ENCODE data around the gene AKR1C1. TPM values are rescaled to one million over a fixed set of nuclear protein-coding genes. Genes with fewer than 3 reads are reported as not detected.

AKR1C1 gene
- total RNA-seq, 1 experiment from 2014 or later, result 2.1 TPM

- TF ChIP-seq SIN3A (IDR thresholded peaks at IDR 0.05; ENCODE audit: low read depth), result no peak
- no peak for TF ChIP-seq TCF7L2 (IDR thresholded peaks at IDR 0.05; ENCODE audit: borderline replicate concordance, extremely low read depth, insufficient read depth, insufficient read length)
- Histone ChIP-seq H3K9me3 (ENCODE audit: control insufficient read depth in 1 of 2, insufficient read depth in 1 of 2, low read depth in 1 of 2, low read length in 2 of 2) (no peaks in the 10 kb centered on the region), H3K79me2 (ENCODE audit: insufficient read depth, low read length) (no peaks in the 10 kb centered on the region), H3K9me2 (ENCODE audit: insufficient read depth) (no peaks in the 10 kb centered on the region), H3K27me3 (ENCODE audit: insufficient read depth, low read length) (no peaks in the 10 kb centered on the region), H3K9ac (ENCODE audit: low read length) (no peak overlapping the region), H3K27ac (ENCODE audit: low read depth, low read length) (no peak overlapping the region), H4K20me1 (ENCODE audit: insufficient read depth) (no peaks in the 10 kb centered on the region), H3K4me1 (ENCODE audit: control insufficient read depth in 1 of 2, insufficient read depth in 2 of 2, low read length in 2 of 2) (peaks cover 6 to 7% of the 10 kb centered on the region in 2 experiments; a peak in 2 of 4 replicates), H3K36me3 (ENCODE audit: control insufficient read depth in 1 of 2, insufficient read depth in 2 of 2, low read length in 2 of 2) (no peaks in the 10 kb centered on the region), H2AFZ (ENCODE audit: low read depth, low read length, poor library complexity, severe bottlenecking) (no peak overlapping the region), H3K4me3 (replicated peaks in 1 of 2; ENCODE audit: low read depth in 1 of 2, low read length in 2 of 2) (no peak overlapping the region), H3K4me2 (ENCODE audit: low read length) (no peak overlapping the region)
- ATAC-seq, result no peak
- BruUV-seq (replicated peaks), result no TSS peak
- ChIA-PET RAD21 (ENCODE audit: low non-redundant PET in 1 of 2, low total read pairs in 2 of 2, uncharacterized antibody in 2 of 2, unreplicated experiment in 2 of 2) (no interaction called here), POLR2A (no interaction called here), CTCF (interaction anchor here (2.8 kb wide), 1 partner anchor 131 kb away, joined by 14 read pairs; no protein-coding TSS in a partner anchor)
- no peak for DNase-seq (ENCODE audit: low read depth, low spot score)
- intact Hi-C loops (cut with micrococcal nuclease), result no loop called here
Observed at GRCh38 chr10:4980793-4981192, 17.6 kb downstream of the AKR1C1 start.

DNA sequence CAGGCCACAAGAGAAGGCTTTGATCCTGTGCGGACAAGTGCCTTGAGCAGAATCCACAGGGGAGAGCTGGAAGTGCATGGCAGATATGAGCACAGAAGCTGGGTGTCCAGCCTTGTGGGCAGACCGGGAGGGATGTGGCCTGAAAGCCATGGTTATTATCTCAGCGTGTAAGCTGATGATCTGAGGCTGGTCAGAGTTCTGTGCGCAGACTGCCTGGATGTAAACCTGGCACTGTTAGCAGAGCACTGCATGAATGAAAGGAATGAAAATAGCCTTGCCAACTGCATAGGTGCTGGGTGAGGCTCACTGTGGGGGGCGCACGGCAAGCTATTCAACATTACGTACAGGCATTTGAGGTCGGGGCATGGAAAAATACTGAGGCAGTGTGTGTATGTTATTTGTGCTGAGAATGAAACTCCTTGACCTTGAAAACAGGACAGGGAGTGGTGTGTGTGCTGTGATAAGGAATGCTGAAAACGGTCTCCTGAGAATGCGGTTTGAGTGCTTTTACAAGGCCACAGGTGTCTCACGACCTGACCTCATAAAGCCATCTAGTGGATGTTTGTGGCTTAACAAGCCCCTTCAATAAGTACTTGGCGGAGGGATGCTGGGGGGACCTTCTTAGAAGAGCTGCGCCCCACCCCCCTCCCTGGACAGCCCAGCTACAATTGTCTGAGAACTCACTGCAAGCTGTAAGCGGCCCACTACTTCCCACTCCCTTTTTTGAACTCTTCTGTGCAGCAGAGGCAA, 18.7 kb downstream of the AKR1C1 start:
- 0 out of 2 replicates have a peak overlapping the region, but pooled peaks have one; percentile 12 for H3K4me2 ChIP-seq (ENCODE audit: low read length)
- H3K4me1 ChIP-seq (ENCODE audit: control insufficient read depth in 1 of 2, insufficient read depth in 2 of 2, low read length in 2 of 2), result peaks cover 6 to 7% of the 10 kb centered on the region in 2 experiments; a peak in 2 of 4 replicates
- no peaks in the 10 kb centered on the region for H4K20me1 ChIP-seq (ENCODE audit: insufficient read depth)
- no peaks in the 10 kb centered on the region for H3K9me2 ChIP-seq (ENCODE audit: insufficient read depth)
- H3K27me3 ChIP-seq (ENCODE audit: insufficient read depth, low read length), result no peaks in the 10 kb centered on the region
- no TSS peak for BruUV-seq (replicated peaks)
- intact Hi-C loops (cut with micrococcal nuclease), result loop anchor here (1.0 kb wide), 1 partner anchor 133 kb away; no protein-coding TSS in a partner anchor
- no peaks in the 10 kb centered on the region for H3K36me3 ChIP-seq (ENCODE audit: control insufficient read depth in 1 of 2, insufficient read depth in 2 of 2, low read length in 2 of 2)
- H3K9me3 ChIP-seq (ENCODE audit: control insufficient read depth in 1 of 2, insufficient read depth in 1 of 2, low read depth in 1 of 2, low read length in 2 of 2), result no peaks in the 10 kb centered on the region
- H3K79me2 ChIP-seq (ENCODE audit: insufficient read depth, low read length), result no peaks in the 10 kb centered on the region
- H3K4me3 ChIP-seq (replicated peaks in 1 of 2; ENCODE audit: low read depth in 1 of 2, low read length in 2 of 2), result no peak overlapping the region
- H3K27ac ChIP-seq (ENCODE audit: low read depth, low read length), result no peak overlapping the region
- ATAC-seq (peak; percentile 80), DNase-seq (ENCODE audit: low read depth, low spot score) (peak; percentile 26)
- ChIA-PET POLR2A (no interaction called here), RAD21 (ENCODE audit: low non-redundant PET in 1 of 2, low total read pairs in 2 of 2, uncharacterized antibody in 2 of 2, unreplicated experiment in 2 of 2) (no interaction called here), CTCF (interaction anchor here (1.0 to 2.8 kb wide), 2 partner anchors 132 to 166 kb away, joined by 3 to 14 read pairs; no protein-coding TSS in a partner anchor)
- H3K9ac ChIP-seq (ENCODE audit: low read length), result no peak overlapping the region
- TF ChIP-seq EGR1 (IDR thresholded peaks at IDR 0.05; ENCODE audit: low read depth) (no peak), FOSL1 (IDR thresholded peaks at IDR 0.05; ENCODE audit: low read depth) (no peak), TCF7L2 (IDR thresholded peaks at IDR 0.05; ENCODE audit: borderline replicate concordance, extremely low read depth, insufficient read depth, insufficient read length) (no peak), RAD21 (IDR thresholded peaks at IDR 0.05; ENCODE audit: low read depth) (peak; percentile 47; the same call in 1 of the 2 replicates), SP1 (IDR thresholded peaks at IDR 0.05; ENCODE audit: low read depth) (no peak)
- TF ChIP-seq, protein P1, sequence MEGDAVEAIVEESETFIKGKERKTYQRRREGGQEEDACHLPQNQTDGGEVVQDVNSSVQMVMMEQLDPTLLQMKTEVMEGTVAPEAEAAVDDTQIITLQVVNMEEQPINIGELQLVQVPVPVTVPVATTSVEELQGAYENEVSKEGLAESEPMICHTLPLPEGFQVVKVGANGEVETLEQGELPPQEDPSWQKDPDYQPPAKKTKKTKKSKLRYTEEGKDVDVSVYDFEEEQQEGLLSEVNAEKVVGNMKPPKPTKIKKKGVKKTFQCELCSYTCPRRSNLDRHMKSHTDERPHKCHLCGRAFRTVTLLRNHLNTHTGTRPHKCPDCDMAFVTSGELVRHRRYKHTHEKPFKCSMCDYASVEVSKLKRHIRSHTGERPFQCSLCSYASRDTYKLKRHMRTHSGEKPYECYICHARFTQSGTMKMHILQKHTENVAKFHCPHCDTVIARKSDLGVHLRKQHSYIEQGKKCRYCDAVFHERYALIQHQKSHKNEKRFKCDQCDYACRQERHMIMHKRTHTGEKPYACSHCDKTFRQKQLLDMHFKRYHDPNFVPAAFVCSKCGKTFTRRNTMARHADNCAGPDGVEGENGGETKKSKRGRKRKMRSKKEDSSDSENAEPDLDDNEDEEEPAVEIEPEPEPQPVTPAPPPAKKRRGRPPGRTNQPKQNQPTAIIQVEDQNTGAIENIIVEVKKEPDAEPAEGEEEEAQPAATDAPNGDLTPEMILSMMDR (IDR thresholded peaks at IDR 0.05 in 2 of 3, conservative IDR thresholded peaks at IDR 0.05 in 1 of 3; ENCODE audit: borderline replicate concordance in 1 of 3, insufficient read depth in 1 of 3, low read depth in 2 of 3, low read length in 2 of 3), result peak; percentile 52 to 67 (median 57); a peak in 5 of 6 replicates
- TF ChIP-seq, protein P2, sequence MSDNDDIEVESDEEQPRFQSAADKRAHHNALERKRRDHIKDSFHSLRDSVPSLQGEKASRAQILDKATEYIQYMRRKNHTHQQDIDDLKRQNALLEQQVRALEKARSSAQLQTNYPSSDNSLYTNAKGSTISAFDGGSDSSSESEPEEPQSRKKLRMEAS (IDR thresholded peaks at IDR 0.05), result no peak
- no peak overlapping the region for H2AFZ ChIP-seq (ENCODE audit: low read depth, low read length, poor library complexity, severe bottlenecking)

Data from HCT116 (cell line).